ENCODE measurements around the gene ZNF280C. TPM values are rescaled to one million over a fixed set of nuclear protein-coding genes. Genes with fewer than 3 reads are reported as not detected.

Gene ZNF280C
- total and polyA plus RNA-seq, 2 experiments from 2014 or later = 3.2 to 7.3 TPM

DNA sequence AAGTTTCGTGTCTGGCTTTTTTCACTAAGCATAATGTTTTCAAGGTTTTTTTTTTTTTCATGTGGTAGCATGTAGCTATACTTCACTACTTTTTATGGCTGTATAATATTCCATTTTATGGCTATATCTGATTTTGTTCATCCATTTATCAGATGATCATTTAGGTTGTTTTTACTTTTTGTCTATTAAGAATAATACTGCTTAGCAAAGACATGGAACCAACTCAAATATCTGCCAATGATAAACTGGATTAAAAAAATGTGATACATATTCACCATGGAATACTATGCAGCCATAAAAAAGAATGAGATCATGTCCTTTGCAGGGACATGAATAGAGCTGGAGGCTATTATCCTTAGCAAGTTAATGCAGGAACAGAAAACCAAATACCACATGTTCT lies 32.7 kb upstream of the ZNF280C start:
- no peaks in the 10 kb centered on the region for H3K9me2 ChIP-seq (replicated peaks; ENCODE audit: insufficient read depth)
- H4K20me1 ChIP-seq (ENCODE audit: insufficient read depth, poor library complexity, severe bottlenecking) = no peaks in the 10 kb centered on the region
- TF ChIP-seq EZH2phosphoT487 (IDR thresholded peaks at IDR 0.05; ENCODE audit: low read depth, severe bottlenecking, unreplicated experiment) (no peak), EZH2 (IDR thresholded peaks at IDR 0.05; ENCODE audit: borderline replicate concordance) (no peak), CTCF (IDR thresholded peaks at IDR 0.05; ENCODE audit: poor library complexity) (no peak)
- no peak overlapping the region for H3K4me3 ChIP-seq
- no peak overlapping the region for H2AFZ ChIP-seq
- H3K9me3 ChIP-seq (ENCODE audit: low read depth) = peaks cover 3% of the 10 kb centered on the region
- no peak overlapping the region for H3K4me2 ChIP-seq
- WGBS (ENCODE audit: low lambda C conversion rate, missing lambda C conversion rate) = 75% methylated on average over 1 of the region's 1 CpG
- DNase-seq (ENCODE audit: low spot score) = no peak
- no peaks in the 10 kb centered on the region for H3K27me3 ChIP-seq
- H3K4me1 ChIP-seq (ENCODE audit: insufficient read depth) = peaks cover 2% of the 10 kb centered on the region
- H3K79me2 ChIP-seq = no peaks in the 10 kb centered on the region
- no peak overlapping the region for H3K27ac ChIP-seq
- H3K36me3 ChIP-seq (replicated peaks; ENCODE audit: insufficient read depth, low read depth) = no peaks in the 10 kb centered on the region

DNA sequence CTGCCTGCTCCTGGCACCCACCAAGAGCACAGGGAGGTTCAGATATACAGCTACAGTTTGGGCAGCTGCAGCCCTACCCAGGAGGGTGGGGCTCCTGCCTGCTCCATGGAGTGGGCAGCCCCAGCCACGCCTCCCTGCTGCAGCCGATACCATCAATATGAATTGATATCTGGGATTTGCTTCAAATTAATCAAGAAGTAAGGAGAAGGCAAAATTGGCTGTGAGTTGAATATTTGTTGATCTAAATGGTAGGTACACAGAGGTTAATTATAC lies 31.2 kb upstream of the ZNF280C start:
- TF ChIP-seq CTCF (IDR thresholded peaks at IDR 0.05; ENCODE audit: poor library complexity) = no peak
- no peak for TF ChIP-seq EZH2 (IDR thresholded peaks at IDR 0.05; ENCODE audit: borderline replicate concordance)
- TF ChIP-seq EZH2phosphoT487 (IDR thresholded peaks at IDR 0.05; ENCODE audit: low read depth, severe bottlenecking, unreplicated experiment) = no peak
- H3K4me3 ChIP-seq = no peak overlapping the region

DNA sequence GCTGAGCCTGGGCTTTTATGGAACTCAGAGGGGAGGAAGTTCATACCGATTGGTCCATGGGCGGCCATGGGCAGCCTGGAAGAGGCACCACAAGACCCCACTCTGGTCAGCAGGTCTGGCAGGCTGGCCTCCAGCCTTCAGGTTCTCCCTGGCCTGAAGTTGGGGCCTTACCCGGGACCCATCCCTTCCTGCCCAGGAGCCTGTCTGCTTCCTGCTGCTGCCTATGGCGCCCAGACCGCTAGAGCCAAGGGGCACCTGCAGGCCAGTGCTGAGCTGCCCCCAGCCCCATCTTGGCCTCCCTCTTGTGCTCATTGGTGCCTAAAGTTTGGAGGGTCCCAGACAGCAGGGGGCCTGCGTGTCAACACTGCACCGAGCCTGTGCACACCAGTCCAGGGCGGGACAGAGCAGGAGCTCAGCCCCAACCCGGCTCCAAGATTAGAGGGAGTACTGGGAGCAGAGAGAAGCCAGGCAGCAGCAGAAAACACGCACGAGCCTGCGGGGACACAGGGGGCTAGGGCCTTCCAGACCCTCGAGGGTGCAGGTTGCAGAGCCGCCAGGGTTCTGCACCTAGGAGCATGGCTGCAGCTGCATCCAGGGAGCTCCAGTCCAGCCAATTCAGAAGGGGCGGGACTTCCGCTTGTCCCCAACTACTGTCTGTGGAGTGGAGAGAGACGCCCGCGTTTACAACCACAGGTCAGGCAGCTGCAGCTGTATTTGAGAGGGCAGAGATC lies 30.7 kb upstream of the ZNF280C start:
- Histone ChIP-seq H3K36me3 (replicated peaks; ENCODE audit: insufficient read depth, low read depth) (no peaks in the 10 kb centered on the region), H3K27me3 (no peaks in the 10 kb centered on the region), H4K20me1 (ENCODE audit: insufficient read depth, poor library complexity, severe bottlenecking) (no peaks in the 10 kb centered on the region), H3K4me1 (ENCODE audit: insufficient read depth) (peaks cover 3% of the 10 kb centered on the region), H3K9me2 (replicated peaks; ENCODE audit: insufficient read depth) (no peaks in the 10 kb centered on the region), H2AFZ (no peak overlapping the region), H3K9me3 (ENCODE audit: low read depth) (peaks cover 3% of the 10 kb centered on the region), H3K27ac (no peak overlapping the region), H3K4me2 (no peak overlapping the region), H3K4me3 (no peak overlapping the region), H3K79me2 (no peaks in the 10 kb centered on the region)
- TF ChIP-seq EZH2 (IDR thresholded peaks at IDR 0.05; ENCODE audit: borderline replicate concordance) (no peak), CTCF (IDR thresholded peaks at IDR 0.05; ENCODE audit: poor library complexity) (no peak), EZH2phosphoT487 (IDR thresholded peaks at IDR 0.05; ENCODE audit: low read depth, severe bottlenecking, unreplicated experiment) (no peak)
- WGBS (ENCODE audit: low lambda C conversion rate, missing lambda C conversion rate) = 90% methylated on average over 16 of the region's 19 CpGs
- DNase-seq (ENCODE audit: low spot score) = no peak

More for the DNA sequence above, 31.2 kb upstream of the ZNF280C start:
- H3K9me3 ChIP-seq (ENCODE audit: low read depth) = peaks cover 3% of the 10 kb centered on the region
- no peaks in the 10 kb centered on the region for H3K27me3 ChIP-seq
- WGBS (ENCODE audit: low lambda C conversion rate, missing lambda C conversion rate) = 81% methylated on average over 2 of the region's 2 CpGs
- H3K9me2 ChIP-seq (replicated peaks; ENCODE audit: insufficient read depth) = no peaks in the 10 kb centered on the region
- no peak overlapping the region for H3K27ac ChIP-seq
- no peaks in the 10 kb centered on the region for H3K79me2 ChIP-seq
- no peak for DNase-seq (ENCODE audit: low spot score)
- no peaks in the 10 kb centered on the region for H4K20me1 ChIP-seq (ENCODE audit: insufficient read depth, poor library complexity, severe bottlenecking)
- peaks cover 3% of the 10 kb centered on the region for H3K4me1 ChIP-seq (ENCODE audit: insufficient read depth)
- no peaks in the 10 kb centered on the region for H3K36me3 ChIP-seq (replicated peaks; ENCODE audit: insufficient read depth, low read depth)
- H2AFZ ChIP-seq = no peak overlapping the region
- H3K4me2 ChIP-seq = no peak overlapping the region
